Measurements from ENCODE around the gene GRM4. TPM values are rescaled to one million over a fixed set of nuclear protein-coding genes. Genes with fewer than 3 reads are reported as not detected.
"Not testable (repeated sequence)": the region's sequence is repeated elsewhere in the genome, so short reads cannot be mapped to it uniquely, and the experiment has no call there.

GRM4 gene
- total RNA-seq = under 1 TPM in 1 of 4 donors, not detected in 3; 0.19 TPM

DNA sequence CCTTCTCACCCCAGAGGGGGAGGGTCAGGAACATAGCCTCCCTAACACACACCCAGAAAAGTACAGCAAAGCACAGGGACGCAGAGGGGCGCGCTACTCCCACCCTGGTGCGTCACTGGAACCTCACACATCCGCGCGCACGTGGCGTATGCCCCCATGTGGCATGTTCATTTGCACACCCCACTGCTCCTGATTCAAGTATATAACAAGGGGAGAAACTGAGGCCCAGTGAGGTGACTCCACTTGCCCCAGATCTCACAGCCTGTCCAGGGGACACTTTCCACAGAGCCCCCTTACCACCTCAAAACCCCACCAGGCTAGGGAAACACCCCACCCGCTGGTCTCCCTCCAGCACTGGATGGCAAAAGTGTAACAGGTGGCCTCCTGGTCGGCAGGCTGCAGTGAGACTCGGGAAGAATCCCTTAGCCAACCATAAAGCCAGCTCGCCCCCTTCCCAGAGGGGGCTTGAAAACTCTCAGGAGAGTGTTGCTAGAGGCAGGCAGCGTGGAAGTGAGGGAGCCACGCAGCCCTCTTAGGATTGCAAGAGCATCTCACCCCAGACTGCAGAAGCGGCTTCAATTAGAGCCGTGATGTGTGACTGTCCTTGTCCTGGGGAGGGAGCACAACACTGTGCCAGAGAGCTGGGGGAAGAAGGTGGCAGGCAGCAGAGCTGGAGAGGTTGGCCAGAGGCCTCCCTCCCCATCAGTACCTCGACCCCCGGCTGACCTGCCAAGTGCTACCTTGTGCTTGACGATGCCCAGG lies at the start of gene GRM4:
Gene GRM4, minus strand, starts transcription at position 67 of the 762 bp plus-strand sequence. CDS start 12,591 bp downstream, outside the sequence.
- intact Hi-C loops (cut with DNase I; ENCODE audit: low total_unique reads) = no loop called here
- WGBS, 2 donors = 51 to 70% methylated on average over 15 to 20 of the region's 20 CpGs
- TF ChIP-seq POLR2A (IDR thresholded peaks at IDR 0.05) (no peak), CTCF (IDR thresholded peaks at IDR 0.05) (no peak)
- no peak for DNase-seq (ENCODE audit: low spot score in 2 of 2)
- no peak within 1 kb of the TSS for H3K4me3 ChIP-seq (ENCODE audit: low read depth, poor library complexity, severe bottlenecking)

DNA sequence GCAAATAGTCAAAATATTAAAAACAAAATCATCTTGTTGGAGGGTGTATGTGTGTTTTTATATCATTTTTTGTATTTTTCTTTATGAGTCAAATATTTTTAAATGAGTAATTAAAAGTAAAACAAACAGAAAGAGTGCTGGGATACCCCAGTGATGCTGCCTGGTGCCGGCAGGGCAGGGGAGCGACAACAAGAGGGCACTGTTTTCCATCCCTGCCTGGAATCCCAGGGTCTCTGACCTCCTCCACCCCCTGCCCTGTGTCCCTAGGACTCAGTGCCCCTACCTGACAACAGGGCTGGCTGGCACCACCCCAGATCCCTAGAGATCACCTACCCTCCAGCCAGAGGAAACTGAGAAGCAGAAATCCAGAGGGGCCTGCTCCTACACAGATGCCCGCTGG lies 48.9 kb upstream of the GRM4 start:
- WGBS, 2 donors = 94 to 95% methylated on average over 3 of the region's 3 CpGs
- intact Hi-C loops (cut with DNase I; ENCODE audit: low total_unique reads) = loop anchor here (5.0 kb wide), 1 partner anchor 228 kb away; no protein-coding TSS in a partner anchor
- no peak for TF ChIP-seq CTCF (IDR thresholded peaks at IDR 0.05)
- no peak for TF ChIP-seq POLR2A (IDR thresholded peaks at IDR 0.05)
- H3K4me3 ChIP-seq (ENCODE audit: low read depth, poor library complexity, severe bottlenecking) = no peak overlapping the region
- no peak for DNase-seq (ENCODE audit: low spot score in 2 of 2)

DNA sequence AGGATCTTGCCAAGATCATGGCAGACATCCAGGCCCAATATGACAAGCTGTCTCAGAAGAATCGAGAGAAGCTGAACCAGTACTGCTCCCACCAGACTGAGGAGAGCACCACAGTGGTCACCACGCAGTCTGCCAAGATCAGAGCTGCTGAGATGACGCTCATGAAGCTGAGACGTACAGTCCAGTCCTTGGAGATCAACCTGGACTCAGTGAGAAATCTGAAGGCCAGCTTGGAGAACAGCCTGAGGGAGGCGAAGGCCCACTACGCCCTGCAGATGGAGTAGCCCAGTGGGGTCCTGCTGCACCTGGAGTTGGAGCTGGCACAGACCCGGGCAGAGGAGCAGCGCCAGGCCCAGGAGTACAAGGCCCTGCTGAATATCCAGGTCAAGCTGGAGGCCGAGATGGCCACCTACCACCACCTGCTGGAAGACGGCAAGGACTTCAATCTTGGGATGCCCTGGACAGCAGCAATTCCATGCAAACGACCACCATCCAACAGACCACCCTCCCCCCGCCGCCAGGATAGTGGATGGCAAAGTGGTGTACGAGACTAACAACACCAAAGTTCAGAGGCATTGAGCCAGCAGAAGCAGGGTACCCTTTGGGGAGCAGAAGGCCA lies 44.7 kb upstream of the GRM4 start:
- no peak for TF ChIP-seq POLR2A (IDR thresholded peaks at IDR 0.05)
- no peak for TF ChIP-seq CTCF (IDR thresholded peaks at IDR 0.05)
- intact Hi-C loops (cut with DNase I; ENCODE audit: low total_unique reads) = no loop called here

DNA sequence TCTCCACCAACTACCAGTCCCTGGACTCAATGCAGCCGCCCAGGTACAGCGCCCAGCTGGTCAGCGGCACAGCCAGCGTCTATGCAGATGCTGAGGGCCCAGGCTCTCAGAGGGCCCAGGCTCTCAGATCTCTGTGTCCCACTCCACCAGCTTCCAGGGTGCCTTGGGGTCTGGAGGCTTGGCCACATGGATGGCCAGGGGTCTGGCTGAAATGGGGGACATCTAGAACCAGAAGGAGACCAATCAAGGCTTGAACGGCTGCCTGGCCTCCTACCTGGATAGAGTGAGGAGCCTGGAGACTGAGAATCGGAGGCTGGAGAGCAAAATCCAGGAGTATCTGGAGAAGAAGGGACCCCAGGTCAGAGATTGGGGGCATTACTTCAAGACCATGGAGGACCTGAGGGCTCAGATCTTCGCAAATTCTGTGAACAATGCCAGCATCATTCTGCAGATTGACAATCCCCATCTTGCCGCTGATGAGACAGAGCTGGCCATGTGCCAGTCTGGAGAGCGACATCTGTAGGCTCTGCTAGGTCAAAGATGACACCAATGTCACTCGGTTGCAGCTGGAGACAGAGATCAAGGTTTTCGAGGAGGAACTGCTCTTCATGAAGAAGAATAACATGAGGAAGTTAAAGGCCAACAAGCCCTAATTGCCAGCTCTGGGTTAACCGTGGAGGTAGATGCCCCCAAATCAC lies 44.1 kb upstream of the GRM4 start:
- WGBS, 2 donors = 79 to 82% methylated on average over 12 of the region's 12 CpGs
- TF ChIP-seq CTCF (IDR thresholded peaks at IDR 0.05) (no peak), POLR2A (IDR thresholded peaks at IDR 0.05) (no peak)
- no peak overlapping the region for H3K4me3 ChIP-seq (ENCODE audit: low read depth, poor library complexity, severe bottlenecking)
- intact Hi-C loops (cut with DNase I; ENCODE audit: low total_unique reads) = no loop called here
- DNase-seq (ENCODE audit: low spot score in 2 of 2) = peak in 1 of 2 donors; percentile 81

More for the DNA sequence above, 44.7 kb upstream of the GRM4 start:
- peak in 1 of 2 donors; percentile 62 for DNase-seq (ENCODE audit: low spot score in 2 of 2)
- H3K4me3 ChIP-seq (ENCODE audit: low read depth, poor library complexity, severe bottlenecking) = no peak overlapping the region
- WGBS, 2 donors = 81 to 88% methylated on average over 13 to 14 of the region's 14 CpGs

DNA sequence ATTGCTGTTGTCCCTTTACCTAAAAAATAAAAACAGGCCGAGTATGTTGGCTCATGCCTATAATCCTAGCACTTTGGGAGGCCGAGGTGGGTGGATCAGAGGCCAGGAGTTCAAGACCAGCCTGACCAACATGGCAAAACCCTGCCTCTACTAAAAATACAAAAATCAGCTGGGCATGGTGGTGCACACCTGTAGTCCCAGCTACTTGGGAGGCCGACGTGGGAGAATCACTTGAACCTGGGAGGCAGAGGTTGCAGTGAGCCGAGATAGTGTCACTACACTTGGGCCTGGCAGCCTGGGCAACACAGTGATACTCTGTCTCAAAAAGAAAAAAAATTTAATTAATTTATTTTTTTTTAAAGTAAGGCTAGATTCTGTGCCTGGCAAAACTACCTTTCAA lies 38.8 kb upstream of the GRM4 start:
- intact Hi-C loops (cut with DNase I; ENCODE audit: low total_unique reads); H3K4me3 ChIP-seq (ENCODE audit: low read depth, poor library complexity, severe bottlenecking): not testable (repeated sequence)
- WGBS, 2 donors = 92 to 97% methylated on average over 5 of the region's 5 CpGs
- DNase-seq (ENCODE audit: low spot score in 2 of 2) = peak in 1 of 2 donors; percentile 69
